GM19452 (cell line): Measurements from ENCODE around the gene NEURL1.
"Not testable (repeated sequence)": the region's sequence is repeated elsewhere in the genome, so short reads cannot be mapped to it uniquely, and the experiment has no call there.

ENCODE experiments used
- ATAC-seq: cut with Tn5 transposase; IDR thresholded peaks from one replicate; pipeline ENCODE4 v1.9.1; 2021; ENCODE audit not compliant: unreplicated experiment

The NEURL1 gene

DNA sequence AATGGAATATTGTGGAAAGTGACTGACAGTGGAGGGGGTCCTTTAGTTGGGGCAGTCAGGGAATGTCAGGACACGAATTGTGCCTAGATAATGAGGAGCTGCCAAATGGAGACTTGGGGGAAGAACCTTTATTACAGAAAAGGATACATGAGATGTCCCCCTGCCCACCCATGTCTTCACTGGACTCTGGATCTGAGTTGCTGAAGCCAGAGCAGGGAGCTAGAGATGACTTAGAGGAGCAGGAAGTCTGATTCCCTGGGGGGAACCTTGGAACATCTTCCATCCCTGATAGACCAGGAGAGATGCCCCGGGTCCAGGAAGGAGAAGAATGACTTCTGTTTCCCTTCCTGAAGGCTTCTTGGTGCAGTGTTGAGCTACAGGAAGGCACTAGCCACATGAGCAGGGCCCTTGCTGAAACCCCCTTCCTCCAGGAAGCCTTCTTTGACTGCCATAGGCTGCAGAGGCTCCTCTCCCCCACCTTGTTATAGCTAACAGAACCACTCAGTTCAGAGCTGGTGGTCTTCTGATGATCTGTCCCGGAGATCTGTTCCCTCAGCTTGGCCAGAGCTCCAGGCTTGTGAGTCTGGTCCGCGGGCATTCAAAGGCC is 747 bp upstream of the NEURL1 start:
- ATAC-seq: no peak

DNA sequence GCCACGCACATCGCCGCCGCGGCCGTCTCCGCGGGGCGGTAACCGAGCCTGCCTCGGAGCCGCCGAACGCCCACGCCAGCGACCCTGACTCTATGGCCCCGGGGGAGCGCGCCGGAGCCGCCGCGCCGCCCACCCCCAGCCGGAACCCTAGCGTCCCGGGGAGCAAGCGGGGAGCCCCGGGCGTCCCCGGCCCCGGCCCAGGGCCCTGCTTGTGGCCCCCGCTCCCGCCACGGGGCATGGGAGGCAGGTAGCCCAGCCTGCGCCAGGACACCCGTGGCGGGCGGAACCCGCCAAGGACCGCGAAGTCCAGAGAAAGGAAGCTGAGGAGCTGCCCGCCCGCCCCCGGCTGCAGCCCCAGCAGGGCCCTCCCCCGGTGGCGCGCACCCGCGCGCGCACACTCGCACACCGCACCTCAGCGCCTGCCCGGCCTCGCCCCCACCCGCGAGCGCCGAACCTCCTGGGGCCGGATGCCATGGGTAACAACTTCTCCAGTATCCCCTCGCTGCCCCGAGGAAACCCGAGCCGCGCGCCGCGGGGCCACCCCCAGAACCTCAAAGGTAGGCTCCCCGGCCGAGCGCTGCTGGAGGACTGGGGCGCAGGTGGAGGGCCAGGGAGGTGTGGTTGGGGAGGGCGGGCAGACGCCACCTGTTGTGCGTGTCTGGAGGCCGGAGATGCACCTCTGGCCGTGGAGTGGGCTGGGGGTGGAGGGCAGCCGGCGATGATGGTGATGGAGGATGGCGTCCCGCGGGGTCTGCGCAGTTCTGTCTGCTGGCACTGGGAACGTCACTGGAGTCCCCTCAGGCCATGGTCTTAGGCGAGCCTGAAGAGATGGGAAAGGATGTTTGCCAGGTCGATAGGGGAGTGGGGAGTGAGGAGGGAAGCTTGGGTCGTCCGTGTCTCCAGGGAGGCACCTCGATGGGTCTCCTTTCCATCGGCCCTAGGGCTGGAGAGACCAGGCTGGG is 692 bp downstream of the NEURL1 start:
- no peak for ATAC-seq

DNA sequence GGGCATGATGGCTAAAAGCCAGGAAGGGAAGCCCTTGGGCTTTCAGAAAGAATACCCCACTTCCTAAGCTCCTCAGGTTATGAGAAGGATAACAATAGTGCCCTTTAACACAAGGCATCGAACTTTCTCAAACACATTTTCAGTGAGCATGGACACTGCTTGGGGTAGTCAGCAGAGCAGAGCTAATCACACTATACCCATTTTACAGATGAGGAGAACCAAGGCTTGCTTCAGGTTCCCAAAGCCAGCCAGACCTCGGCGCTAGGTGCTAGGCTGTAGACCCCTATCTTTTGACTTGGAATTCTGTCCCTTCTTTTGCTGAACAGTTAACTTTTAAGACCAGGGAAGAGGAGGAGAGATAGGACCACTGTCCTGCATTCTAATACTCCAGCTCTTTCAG is 1.8 kb downstream of the NEURL1 start:
- ATAC-seq: no peak

DNA sequence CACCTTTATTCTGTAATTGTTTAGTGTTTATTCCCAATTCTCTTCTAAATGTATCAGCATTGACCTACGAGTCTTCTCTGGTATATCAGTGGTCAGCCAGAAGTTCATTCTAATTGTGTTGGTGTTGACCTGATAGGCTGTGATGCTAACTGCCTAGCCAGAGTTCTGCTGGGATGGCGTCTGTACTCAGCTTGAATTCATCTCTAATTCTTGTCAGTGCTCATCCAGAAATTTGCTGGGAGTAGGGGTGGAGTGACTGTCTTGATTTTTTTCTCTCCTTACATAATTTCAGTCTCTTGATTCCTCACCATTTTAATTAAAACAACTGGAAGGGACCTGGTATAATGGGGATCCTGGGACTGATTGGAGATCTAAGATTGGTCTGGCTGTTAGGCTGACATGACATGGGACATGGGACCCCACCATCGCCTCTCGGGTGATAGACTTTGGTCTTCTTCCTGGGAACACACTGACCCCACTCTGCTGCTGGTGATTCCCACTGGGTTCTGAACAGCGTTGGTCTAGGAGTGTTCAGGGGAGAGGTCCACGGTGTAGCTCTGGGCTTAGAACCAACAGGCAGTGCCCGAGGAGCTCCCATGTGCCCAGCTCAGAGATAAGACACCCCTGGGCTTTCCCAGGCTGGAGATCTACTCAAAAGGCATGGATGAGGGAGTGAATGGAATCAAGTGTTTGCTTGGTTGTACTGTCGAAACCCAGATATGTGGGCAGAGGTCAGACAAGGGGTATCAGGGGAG is 3.8 kb downstream of the NEURL1 start:
- no peak for ATAC-seq

DNA sequence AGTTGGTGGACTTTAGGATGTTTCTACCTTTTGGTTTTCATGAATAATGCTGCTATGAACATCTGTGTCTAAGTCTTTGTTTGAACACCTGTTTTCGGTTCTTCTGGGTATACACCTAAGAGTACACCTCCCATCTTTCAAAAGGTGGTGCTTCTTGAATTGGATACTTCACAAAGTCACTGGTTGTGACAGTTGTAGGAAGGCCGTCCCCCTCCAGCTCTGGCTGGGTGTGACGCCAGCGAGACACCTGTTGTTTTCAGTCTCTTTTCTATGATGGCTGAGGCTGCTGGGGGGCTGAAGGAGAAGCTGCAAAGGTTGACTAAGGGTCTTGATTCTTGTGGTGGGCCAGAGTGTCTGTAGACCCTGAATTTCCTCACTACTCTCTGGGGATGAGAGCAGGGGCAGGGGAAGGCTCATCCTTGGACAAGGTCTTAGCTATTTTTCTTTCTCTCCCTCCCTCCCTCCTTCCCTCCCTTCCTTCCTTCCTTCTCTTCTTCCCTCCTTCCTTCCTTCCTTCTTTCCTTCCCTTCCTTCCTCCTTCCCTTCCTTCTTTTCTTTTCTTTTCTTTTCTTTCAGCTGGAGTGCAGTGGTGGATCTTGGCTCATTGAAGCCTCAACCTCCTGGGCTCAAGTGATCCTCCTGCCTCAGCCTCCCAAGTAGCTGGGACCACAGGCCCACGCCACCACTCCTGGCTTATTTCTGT is 5.6 kb downstream of the NEURL1 start:
- no peak for ATAC-seq

DNA sequence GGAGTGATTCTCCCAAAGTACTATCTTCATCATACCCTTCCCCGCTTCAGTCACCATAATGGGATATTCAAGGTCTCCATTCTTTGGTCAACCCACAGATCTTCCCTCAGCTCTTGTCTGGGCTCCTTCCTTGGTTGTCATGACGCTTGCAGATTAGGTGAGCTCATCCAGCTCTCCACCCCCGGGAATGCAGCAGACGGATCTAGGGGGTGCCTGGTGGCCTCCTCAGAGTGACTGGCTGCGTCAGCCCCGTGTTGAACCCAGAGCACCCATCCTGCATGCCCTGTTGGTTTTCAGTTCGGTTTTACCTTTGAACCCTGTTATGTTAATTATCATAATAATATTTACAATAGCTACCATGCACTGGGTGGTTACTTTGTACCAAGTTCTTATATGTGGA is 6.4 kb downstream of the NEURL1 start:
- no peak for ATAC-seq

DNA sequence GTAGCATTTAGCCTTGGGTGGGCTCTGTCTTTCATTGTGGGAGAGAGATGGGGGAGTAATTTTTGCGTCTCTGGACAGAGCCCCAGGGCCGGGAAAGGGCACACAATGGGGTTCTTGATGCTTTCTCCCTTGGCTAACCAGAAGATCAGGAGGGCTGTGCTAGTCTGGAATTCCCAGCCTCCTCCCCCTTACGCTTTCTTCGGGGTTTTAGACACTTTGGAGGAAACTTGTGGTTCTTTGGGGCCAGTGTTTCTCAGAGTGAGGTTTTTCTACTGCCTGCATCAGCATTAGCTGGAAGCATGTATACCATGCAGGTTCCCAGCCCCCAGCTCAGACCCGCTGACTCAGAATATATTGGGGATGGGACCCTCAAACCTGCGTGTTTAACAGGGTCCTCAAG is 7.0 kb downstream of the NEURL1 start:
- no peak for ATAC-seq

DNA sequence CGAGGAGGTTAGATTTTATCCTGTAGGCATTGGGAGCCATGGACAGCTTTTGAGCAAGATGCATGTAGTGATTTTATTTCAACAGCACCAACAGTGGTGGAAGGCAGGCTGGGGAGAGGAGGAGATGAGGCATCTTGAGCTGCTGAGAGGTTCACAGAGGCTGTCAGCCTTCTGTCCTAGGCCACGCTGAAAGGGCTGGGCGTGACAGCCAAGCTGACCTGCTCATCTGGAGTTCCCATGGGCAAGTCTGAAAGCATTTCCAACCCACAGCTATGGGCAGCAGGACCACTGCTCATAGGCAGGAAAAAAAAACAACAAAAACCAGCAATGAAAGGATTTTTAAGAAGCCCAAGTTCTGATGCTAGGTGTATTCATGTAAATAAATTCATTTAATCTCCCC is 7.7 kb downstream of the NEURL1 start:
- no peak for ATAC-seq

DNA sequence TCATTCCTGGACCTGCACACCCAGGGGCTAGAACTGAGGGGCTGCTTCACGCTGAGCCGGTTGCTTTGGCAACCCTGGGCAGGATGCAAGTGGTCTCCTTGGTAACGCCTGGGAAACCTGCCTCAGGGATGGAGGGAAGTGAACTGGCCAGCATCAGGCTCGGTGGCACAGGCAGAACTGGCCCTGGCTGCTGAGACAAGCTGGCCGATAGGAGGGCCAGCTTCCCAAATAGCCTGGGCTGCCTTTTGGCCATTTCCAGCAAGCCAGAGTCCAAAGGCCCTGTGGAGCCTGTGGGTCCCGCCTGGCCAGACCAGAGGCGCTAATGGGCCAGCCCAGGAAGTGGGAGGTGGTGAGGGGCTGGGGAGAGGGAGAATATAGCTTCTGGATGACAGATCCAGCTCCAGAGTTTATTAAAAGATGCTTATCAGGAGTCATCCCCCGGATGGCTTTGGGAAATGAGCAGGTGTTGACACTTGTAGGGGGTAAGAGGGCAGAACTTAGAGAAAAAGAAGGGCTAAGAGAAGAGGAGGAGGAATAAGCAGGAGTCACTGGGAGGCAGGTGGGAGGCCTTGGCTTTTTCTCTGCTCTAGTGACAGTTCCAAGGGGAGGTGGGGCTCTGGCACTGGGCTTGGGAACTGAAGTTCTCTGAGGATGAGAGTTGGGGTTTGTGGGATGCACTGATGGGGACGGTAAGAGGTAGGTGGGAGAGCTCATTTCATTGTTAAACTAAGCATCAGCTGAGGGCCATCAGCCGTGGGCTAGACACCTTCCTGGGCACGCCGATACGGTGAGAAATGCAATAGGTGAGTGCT is 9.6 kb downstream of the NEURL1 start:
- no peak for ATAC-seq

DNA sequence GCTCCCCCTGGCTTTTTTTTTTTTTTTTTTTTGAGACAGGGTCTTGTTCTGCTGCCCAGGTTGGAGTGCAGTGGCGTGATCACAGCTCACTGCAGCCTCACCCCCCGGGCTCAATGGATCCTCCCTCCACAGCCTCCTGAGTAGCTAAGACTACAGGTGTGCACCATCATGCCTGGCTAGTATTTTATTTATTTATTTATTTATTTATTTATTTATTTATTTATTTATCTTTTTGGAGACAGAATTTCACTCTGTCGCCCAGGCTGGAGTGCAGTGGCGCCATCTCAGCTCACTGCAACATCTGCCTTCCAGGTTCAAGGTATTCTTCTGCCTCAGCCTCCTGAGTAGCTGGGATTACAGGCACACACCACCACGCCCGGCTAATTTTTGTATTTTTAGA is 10.3 kb downstream of the NEURL1 start:
- ATAC-seq: not testable (repeated sequence)

DNA sequence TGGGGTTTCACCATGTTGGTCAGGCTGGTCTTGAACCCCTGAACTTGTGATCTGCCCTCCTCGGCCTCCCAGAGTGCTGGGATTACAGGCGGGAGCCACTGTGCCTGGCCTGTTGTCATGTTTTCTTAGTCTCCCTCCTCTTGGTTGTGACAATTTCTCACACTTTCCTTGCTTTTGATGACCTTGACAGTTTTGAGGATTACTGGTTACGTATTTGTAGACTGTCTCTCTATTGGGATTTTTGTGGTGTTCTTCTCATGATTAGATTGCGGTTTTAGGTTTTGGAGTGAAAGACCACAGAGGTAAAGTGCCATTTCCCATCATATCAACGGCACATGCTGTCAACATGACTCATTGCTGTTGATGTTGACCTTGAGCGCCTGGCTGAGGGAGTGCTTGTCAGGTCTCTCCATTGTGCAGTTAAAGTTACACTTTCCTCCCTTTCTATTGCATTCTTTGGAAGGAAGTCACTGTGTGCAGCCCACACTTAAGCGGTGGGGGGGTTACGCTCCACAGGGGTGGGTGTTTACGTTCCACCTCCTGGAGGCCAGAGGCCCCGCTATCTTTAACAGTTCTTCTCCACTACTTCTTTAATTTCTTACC is 10.8 kb downstream of the NEURL1 start:
- ATAC-seq: no peak

DNA sequence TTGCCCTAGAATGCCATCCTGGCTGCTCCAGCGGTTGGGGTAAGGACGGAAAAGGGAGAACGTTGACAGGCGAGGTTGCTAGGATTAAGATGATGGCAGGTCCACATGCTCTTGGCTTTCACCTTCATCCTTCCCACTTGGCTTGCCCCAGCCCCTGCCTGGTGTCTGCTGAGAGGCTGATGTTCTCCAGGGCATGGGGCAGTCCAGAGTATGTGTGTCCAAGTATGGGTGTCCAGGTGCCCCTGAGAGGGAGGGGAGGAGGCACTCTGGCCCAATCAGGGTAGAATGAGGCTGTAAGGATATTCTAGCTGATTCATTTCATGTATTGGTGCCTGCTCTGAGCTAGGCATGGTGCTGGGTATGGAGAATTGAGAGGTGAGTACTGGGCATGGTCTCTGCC is 12.6 kb downstream of the NEURL1 start:
- no peak for ATAC-seq

DNA sequence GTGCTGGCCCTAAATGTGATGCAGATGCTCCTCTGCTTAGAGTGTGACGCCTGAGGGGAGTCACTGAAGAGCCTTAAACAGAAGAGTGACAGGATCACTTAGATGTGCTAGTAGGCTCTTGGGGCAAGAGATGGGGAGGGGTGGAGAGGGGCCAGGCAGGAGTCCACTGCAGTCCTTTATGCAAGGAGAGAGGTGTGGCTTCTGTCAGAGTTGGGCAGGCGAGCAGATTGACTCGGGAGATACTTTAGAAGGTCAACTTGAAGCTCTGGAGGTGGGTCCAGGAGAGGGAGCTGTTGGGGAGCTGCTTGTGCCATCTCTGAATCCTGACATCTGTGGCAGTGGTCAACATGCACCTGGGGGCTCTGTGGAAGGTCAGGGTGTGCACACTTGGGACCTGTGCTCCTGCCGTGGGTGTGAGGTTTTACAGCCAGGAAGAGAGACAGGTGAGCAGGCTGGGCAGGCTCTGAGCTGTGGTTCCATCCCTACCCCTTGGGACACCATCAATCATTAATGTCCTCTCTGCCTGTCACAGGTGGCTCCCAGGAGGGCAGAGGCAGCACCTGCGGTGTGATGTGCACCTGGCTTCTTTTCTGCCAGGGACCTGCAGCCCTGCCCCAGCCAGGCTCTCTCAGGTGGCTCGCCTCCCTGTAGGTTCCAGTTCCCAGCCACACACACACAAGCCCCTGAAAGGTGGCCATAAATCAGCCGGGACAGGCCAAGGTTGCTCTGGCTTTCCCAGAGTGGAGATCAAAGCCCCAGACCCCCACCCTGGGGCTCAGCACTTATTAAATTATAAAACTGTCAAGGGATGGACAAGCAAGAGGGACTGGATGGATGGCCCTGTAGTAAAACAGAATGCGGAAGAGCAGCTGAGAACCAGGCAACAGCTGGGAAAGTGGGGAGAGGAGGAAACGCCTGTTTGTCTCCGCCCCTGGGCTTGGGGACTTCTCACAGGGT is 14.0 kb downstream of the NEURL1 start:
- no peak for ATAC-seq

DNA sequence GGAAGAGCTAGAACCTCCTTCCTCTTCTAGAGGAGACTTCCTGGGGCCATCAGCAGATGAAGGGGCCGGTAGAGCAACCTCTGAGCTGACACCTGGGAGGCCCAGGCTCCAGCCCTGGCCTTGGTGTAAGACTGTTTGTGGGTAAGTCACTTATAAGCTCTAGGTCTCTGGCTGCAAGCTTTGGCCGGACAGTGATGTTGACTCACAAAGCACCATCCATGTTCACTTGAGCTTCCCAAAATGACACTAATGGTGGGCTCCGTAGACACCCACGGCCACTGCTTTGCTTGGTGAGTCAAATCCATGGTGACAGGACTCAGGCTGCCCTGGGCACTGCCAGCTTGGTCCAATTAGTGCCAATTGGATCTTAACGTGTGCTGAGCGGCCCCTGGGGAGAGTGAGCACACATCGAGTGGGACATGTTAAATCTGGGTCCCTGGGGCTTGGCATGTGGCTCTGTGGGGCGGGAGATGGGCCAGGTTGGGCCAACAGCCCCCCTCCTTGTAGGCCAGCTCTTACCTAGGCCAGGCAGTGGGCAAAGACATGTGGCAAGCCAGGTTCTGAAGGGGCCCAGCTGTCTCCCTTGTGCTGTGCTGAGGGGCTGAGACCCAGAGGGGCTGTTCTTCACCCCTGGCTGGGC is 16.7 kb downstream of the NEURL1 start:
- ATAC-seq: no peak

DNA sequence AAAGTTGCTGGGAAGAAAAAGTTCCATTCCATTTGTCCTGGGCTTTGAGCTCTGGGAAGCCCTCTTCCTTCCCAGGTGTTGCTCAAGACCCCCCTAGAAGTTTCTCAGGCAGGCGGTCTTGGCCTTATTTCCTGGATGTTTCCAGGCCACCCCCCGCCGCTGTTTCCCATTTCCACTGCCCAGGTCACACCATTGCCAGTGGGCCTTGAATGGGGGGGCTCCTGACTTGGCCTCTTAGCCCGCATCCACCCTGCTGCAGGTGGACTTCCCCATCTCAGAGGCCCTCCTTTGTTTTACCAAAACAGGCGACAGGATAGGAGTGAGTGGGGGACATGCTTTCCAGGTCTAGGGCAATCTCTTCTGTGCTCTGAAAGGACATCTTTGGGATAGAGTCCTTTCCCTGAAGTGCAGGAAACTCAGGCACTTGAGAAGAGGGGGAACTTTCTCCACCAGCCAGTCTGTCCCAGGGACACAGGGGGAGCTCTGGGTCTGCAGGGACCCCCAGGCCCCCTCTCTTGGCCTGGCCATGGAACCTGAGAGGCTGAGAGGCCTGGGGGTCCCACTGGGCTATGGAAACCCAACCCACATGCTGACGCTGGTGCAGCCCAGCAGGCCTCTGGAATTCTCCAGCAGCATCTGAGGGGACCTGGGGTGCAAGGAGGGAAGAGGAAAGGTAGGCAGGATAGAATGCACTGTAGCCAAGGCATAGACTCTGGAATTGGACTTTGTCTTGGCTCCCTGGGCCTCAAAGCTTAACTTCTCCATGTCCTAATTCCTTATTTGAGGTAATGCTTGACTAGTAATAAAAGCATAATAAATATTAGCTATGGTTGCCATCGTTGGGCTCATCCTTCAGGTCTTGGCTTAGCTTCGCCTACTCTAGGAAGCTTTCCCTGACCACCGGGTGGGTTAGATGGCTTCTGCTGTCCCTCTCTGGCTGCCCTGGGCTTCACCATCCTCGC is 17.6 kb downstream of the NEURL1 start:
- ATAC-seq: no peak

DNA sequence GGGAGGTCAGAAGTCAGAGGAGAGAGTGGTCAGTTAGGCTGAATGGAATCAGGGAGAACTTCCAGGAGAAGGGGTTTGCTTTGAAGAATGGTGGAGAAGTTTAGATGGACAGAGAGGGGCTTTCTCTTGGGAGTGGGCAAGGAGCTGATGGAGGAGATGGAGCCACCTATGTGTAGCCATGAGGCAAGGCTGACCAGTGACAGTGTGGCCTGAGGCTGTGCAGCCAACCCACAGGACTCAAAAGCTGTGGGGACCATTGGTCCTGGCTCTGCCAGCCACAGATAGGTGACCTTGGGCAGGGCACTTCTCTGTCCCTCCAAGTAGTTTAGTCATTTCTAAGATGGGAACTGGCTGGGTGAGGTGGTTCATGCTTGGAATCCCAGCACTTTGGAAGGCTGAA is 18.7 kb downstream of the NEURL1 start:
- ATAC-seq: no peak
